GM12875 (cell line): ENCODE measurements around the gene TNFRSF14.

ENCODE experiments used
- H3K4me3 ChIP-seq: one replicate; pipeline ENCODE4 v1.5.1; 2011; ENCODE audit warnings: low read depth, low read length, control low read depth
- TF ChIP-seq, protein P1 (sequence below): IDR thresholded peaks from 2 replicates; pipeline ENCODE4 v1.5.1; 2011; ENCODE audit warnings: low read depth, mild to moderate bottlenecking, control low read depth, inconsistent platforms, low read length, moderate library complexity, borderline replicate concordance; ENCODE audit not compliant: insufficient read depth

The TNFRSF14 gene

DNA sequence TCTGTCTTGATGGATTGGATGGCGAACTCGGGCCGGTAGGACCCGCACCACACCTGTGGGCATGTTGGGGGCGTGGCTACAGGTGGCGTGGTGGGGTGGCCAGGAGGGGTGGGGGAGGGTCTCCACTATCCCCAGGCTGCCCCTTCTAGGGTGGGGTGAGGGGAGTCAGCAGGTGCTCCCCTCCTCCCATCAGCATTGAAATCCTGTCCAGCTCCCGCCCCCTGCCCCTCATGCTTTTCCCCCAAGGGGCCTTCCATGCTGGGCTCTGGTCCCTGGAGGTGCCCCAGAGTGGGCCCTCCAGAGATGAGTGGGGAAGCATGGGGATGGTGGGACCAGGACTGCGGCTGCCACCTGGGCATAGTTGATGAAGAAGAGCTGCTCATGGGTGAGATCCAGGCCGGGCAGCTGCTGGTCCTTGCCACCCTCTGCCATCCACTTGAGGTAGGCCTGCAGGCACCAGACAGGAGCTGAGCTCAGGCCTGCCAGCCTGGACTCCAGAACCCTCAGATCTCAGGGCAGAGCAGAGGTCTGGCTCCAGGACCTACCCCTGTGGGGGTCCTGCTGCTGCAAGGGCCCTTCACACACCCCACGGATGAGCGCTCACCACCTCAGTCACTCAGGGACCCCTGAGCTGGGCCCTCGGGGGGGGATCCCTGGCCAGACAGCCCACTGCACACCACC, 35.5 kb downstream of the TNFRSF14 start:
- TF ChIP-seq, protein P1, sequence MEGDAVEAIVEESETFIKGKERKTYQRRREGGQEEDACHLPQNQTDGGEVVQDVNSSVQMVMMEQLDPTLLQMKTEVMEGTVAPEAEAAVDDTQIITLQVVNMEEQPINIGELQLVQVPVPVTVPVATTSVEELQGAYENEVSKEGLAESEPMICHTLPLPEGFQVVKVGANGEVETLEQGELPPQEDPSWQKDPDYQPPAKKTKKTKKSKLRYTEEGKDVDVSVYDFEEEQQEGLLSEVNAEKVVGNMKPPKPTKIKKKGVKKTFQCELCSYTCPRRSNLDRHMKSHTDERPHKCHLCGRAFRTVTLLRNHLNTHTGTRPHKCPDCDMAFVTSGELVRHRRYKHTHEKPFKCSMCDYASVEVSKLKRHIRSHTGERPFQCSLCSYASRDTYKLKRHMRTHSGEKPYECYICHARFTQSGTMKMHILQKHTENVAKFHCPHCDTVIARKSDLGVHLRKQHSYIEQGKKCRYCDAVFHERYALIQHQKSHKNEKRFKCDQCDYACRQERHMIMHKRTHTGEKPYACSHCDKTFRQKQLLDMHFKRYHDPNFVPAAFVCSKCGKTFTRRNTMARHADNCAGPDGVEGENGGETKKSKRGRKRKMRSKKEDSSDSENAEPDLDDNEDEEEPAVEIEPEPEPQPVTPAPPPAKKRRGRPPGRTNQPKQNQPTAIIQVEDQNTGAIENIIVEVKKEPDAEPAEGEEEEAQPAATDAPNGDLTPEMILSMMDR = no peak
- no peak overlapping the region for H3K4me3 ChIP-seq

DNA sequence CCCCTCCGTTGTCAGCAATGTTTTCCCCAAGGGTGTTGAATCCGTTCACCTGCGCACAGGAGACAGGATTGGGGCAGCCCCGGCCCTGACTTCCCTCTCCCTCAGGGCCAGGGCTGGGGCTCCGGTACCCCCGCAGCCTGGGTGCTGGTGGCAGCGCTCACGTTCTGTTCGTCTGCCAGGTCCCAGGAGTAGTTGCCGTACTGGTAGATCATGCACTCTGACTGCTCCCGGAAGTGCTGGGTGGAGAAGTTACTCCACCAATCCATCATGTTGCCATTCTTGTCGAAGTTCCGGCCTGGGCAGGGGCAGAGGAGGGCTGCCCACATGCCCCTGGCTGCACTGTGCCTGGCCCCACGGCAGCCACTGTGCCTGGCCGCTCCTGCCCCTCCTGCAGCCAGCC, 36.5 kb downstream of the TNFRSF14 start:
- H3K4me3 ChIP-seq = no peak overlapping the region

DNA sequence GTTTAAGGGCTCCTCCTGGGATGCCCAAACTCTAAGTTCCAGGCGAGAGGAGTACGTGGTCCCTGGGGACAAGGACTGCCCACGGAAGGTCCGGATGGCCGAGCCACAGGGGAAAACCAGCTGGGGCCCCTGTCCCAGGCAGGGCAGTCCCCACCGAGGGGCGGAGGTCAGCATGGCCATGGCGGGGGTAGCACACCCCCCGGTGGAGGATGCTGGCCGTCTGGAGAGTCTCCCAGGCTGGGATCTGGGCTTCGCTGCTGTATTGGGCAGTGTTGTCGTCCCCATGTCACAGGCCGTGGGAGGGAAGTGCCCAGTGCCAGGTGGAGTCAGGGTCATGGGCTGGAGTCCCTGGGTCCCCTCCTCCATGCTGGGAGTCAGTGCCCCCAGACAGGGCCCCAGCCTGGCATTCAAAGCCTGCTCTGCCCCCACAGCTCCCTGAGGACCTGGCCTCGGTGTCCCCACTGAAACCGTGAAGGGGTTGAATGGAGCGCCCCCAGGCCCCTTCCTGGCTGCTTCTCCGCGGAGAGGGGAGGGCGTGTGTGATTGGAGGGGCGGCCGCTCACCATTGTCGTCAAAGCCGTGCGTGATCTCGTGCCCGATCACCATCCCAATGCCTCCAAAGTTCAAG, 37.2 kb downstream of the TNFRSF14 start:
- TF ChIP-seq, protein P1 = no peak
- no peak overlapping the region for H3K4me3 ChIP-seq

More for the DNA sequence above, 36.5 kb downstream of the TNFRSF14 start:
- TF ChIP-seq, protein P1 = no peak

DNA sequence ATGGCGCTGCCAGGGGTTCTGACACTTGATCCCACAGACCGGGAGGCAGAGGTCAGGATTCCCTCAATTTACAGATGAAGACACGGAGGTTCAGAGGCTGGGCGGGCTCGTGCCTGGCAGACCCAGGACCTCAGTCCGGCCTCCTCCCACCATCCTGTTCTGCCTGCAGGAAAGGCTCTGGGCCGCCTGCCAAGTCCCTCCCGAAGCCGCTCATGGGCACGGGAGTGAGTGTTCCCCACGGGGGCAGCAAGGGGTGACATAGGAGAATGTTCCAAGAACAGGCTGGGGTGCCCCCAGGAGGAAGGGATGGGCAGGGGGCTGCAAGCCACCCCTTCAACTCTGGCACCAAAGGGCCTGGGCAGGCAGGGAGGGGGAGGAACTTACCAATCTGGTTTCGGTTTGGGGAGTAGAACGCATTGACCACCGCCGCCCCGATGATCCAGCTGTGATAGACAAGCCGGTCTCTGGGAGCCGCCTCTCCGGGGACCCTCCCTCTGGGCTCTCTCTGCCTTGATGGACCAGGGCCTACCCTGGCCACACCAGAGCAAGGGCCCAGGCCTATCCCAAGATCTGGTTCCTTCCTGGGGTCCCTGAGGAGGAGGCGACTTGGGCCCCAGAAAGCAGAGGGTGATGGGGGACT, 38.0 kb downstream of the TNFRSF14 start:
- TF ChIP-seq, protein P1 = no peak
- H3K4me3 ChIP-seq = no peak overlapping the region

DNA sequence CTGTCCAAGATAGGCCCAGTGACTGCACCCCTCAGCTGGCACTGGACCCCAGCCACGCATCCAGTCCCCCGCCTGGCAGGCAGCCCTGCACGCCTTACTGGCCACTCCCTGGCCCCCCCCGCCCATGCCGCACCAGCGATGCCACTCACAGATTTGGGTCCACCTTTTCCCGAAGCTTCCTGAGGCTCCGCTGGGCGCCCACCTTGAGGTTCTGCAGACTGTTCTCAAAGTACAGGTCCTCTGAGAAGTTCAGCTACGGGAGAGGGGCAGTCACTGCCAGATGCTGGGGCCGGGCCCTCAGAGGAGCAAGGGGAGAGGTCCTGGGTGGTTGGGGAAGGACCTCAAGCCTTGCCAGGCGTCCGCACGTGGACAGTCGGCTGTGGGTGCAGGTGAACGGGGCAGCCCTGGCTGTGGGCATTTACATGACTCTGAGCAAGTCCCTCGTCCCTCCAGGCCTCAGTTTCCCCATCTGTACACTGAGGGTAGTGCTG, 38.5 kb downstream of the TNFRSF14 start:
- H3K4me3 ChIP-seq = no peak overlapping the region
- TF ChIP-seq, protein P1 = no peak

DNA sequence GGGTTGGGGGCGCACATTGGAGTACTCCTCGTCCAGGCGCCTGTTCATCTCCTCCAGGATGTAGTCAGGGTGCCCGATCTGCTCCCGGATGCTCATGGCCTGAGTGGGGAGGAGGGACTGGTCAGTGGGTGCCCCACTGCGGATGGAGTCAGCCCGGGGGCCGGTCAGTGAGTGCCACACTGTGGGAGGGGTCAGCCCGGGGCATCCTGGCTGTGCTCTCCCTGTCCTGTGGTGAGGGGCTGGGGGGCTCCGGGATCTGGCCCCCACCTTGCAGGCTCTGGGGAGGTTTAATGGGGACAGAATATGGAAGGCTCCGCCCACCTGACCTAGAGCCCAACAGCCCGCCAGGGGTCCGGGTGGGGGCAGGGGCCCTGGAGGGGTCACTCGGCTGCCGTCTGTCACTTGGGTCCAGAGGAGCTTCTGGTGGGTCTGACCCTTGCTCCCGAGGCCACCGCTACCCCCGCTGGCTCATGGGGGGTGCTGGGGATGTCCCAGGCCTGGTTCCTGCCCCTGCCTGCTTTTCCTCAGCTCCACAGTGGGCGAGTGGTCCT, 39.2 kb downstream of the TNFRSF14 start:
- H3K4me3 ChIP-seq = no peak overlapping the region
- TF ChIP-seq, protein P1 = no peak
